Measurements from ENCODE around the gene RIC3. TPM values are rescaled to one million over a fixed set of nuclear protein-coding genes. Genes with fewer than 3 reads are reported as not detected.

Gene RIC3
- total RNA-seq, 1 donor from 2014 or later, result 12.7 TPM

DNA sequence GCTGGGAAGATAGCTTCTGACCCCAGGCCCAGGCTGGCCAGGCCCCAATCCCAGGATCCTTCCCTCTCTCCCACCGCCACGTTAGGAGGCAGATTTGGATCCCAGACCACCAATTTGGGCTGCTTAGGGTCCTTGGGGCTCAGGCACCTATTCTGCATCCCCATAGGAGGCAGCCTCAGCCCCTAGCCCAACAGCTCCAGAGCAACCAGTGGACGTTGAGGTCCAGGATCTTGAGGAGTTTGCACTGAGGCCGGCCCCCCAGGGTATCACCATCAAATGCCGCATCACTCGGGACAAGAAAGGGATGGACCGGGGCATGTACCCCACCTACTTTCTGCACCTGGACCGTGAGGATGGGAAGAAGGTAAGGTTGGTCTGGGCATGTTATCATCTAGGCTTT, 71.8 kb downstream of the RIC3 start:
- DNase-seq, result no peak
- no peak overlapping the region for H3K4me3 ChIP-seq
- no peak overlapping the region for H3K27ac ChIP-seq
- peaks cover 5% of the 10 kb centered on the region for H3K4me1 ChIP-seq
- peaks cover 15% of the 10 kb centered on the region for H3K36me3 ChIP-seq
- H3K27me3 ChIP-seq (ENCODE audit: low read depth), result no peaks in the 10 kb centered on the region
- intact Hi-C loops (cut with DNase I), result no loop called here
- ATAC-seq, result no peak
- TF ChIP-seq, protein P1, sequence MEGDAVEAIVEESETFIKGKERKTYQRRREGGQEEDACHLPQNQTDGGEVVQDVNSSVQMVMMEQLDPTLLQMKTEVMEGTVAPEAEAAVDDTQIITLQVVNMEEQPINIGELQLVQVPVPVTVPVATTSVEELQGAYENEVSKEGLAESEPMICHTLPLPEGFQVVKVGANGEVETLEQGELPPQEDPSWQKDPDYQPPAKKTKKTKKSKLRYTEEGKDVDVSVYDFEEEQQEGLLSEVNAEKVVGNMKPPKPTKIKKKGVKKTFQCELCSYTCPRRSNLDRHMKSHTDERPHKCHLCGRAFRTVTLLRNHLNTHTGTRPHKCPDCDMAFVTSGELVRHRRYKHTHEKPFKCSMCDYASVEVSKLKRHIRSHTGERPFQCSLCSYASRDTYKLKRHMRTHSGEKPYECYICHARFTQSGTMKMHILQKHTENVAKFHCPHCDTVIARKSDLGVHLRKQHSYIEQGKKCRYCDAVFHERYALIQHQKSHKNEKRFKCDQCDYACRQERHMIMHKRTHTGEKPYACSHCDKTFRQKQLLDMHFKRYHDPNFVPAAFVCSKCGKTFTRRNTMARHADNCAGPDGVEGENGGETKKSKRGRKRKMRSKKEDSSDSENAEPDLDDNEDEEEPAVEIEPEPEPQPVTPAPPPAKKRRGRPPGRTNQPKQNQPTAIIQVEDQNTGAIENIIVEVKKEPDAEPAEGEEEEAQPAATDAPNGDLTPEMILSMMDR (IDR thresholded peaks at IDR 0.05), result no peak
- H3K9me3 ChIP-seq, result no peaks in the 10 kb centered on the region

DNA sequence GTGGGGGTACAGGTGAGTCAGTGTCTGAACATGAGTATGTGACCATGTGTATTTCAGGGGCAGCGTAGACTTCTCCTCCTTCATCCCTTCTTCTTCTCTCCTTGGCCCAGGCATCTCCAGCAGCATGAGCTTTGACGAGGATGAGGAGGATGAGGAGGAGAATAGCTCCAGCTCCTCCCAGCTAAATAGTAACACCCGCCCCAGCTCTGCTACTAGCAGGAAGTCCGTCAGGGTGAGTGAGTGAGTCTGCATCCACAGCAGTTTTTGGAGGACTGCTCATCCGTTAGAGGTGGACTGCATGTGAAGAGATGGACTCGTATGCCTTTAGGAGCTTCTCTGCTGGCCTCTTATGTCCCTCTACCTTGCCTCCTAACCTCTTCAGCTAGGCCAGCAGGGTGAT, 72.2 kb downstream of the RIC3 start:
- intact Hi-C loops (cut with DNase I), result no loop called here
- DNase-seq (no peak), ATAC-seq (no peak)
- H3K4me1 ChIP-seq, result peaks cover 5% of the 10 kb centered on the region
- H3K4me3 ChIP-seq, result no peak overlapping the region
- peaks cover 10% of the 10 kb centered on the region for H3K36me3 ChIP-seq
- no peaks in the 10 kb centered on the region for H3K27me3 ChIP-seq (ENCODE audit: low read depth)
- no peak overlapping the region for H3K27ac ChIP-seq
- TF ChIP-seq, protein P1 (IDR thresholded peaks at IDR 0.05), result no peak
- H3K9me3 ChIP-seq, result no peaks in the 10 kb centered on the region

DNA sequence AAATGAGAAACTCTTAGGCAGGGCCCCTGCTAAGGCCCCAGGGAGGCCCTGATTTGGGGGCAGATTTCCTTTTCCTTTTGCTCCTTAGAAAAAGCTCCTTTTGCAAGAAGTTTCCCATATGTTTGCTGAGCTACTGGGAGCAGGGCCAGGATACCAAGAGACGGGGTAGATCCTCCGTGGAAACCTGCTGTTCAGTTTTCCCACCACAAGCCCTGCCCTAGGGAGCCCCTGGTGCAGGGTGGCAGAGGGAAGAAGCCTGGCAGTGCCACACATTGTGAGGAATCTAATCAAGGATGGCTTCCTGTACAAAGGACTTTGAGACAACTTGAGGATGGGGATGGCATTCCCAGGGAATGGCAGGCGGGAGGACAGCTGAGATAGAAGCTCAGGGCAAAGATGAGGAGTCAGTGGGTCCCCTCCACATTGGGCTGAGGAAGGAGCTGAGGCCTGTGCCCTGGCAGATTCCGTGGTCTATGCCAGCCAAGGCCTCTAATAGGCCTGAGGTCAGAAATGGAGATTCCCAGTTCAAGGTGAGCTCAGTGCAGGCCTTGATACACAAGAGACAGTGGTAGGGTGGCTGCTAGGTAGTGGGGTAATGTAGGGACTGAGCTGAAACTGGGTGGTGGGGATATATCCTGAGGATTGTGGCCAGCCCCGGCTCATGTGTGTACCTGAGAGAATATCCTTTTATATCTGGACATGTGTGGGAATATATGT, 72.9 kb downstream of the RIC3 start:
- Histone ChIP-seq H3K27ac (no peak overlapping the region), H3K4me1 (peaks cover 5% of the 10 kb centered on the region), H3K4me3 (no peak overlapping the region), H3K36me3 (peaks cover 4% of the 10 kb centered on the region), H3K9me3 (no peaks in the 10 kb centered on the region), H3K27me3 (ENCODE audit: low read depth) (no peaks in the 10 kb centered on the region)
- ATAC-seq, result no peak
- no peak for DNase-seq
- intact Hi-C loops (cut with DNase I), result no loop called here
- TF ChIP-seq, protein P1 (IDR thresholded peaks at IDR 0.05), result no peak

DNA sequence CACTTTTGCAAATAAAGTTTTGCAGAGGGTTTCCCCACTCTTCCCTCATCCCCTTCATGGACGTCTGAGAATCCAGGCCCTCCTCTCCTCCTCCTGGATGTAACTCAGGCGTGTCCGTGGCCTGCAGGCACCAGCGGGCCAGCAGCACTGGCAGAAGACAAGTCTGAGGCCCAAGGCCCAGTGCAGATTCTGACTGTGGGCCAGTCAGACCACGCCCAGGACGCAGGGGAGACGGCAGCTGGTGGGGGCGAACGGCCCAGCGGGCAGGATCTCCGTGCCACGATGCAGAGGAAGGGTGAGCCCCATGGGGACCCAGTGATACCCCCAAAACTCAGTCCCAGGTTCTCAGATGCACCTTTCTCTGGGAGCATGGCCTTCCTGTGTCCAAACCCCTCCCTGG, 73.5 kb downstream of the RIC3 start:
- TF ChIP-seq, protein P1 (IDR thresholded peaks at IDR 0.05), result no peak
- intact Hi-C loops (cut with DNase I), result no loop called here
- Histone ChIP-seq H3K27ac (no peak overlapping the region), H3K4me3 (no peak overlapping the region), H3K4me1 (peaks cover 5% of the 10 kb centered on the region), H3K27me3 (ENCODE audit: low read depth) (no peaks in the 10 kb centered on the region), H3K36me3 (no peaks in the 10 kb centered on the region), H3K9me3 (no peaks in the 10 kb centered on the region)
- ATAC-seq (no peak), DNase-seq (no peak)

DNA sequence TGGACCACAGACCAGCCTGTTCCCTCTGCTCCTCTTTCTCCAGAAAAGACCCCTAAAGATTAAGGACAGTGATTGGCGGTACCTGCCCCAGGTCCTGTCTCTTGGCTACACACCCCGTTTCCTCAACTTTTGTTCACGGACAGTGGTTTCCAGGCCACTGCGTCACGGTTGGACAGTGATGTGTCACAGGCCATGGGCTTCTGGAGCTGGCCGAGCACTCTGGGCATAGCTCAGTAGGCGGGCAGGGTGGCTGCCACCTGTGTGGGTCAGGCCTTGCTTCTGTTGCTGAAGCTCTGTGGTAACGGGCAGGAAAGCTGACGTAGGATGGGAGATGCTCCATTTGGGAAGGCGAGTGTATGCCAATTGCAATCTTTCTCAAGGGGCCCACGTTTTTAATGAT, 74.2 kb downstream of the RIC3 start:
- DNase-seq, result no peak
- ATAC-seq, result no peak
- no peak overlapping the region for H3K27ac ChIP-seq
- no peaks in the 10 kb centered on the region for H3K9me3 ChIP-seq
- TF ChIP-seq, protein P1 (IDR thresholded peaks at IDR 0.05), result no peak
- no peak overlapping the region for H3K4me3 ChIP-seq
- intact Hi-C loops (cut with DNase I), result no loop called here
- no peaks in the 10 kb centered on the region for H3K27me3 ChIP-seq (ENCODE audit: low read depth)
- H3K4me1 ChIP-seq, result peaks cover 5% of the 10 kb centered on the region
- H3K36me3 ChIP-seq, result no peaks in the 10 kb centered on the region

All from lower lobe of right lung (tissue), 2 donors.